Measurements from ENCODE around the gene HEPH.
"Not testable (repeated sequence)": the region's sequence is repeated elsewhere in the genome, so short reads cannot be mapped to it uniquely, and the experiment has no call there.

HEPH gene

DNA sequence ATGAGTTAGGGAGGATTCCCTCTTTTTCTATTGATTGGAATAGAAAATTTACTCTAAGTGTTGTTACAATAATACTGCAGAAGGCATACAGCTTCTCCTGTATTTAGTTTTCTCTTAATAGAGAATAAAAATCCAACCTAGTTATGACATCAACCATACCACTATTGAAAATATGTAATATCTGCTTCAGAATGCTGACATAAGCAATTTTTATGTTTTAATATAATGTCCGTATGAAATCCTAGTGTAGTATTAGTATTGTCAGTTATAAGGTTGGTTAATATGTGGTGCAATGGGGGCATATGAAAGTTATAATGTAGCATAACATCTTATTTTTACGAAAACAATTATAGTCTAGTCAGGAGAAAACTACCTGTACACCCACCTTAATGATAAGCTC is 68.2 kb downstream of the HEPH start:
- no peak for DNase-seq (ENCODE audit: low spot score)

DNA sequence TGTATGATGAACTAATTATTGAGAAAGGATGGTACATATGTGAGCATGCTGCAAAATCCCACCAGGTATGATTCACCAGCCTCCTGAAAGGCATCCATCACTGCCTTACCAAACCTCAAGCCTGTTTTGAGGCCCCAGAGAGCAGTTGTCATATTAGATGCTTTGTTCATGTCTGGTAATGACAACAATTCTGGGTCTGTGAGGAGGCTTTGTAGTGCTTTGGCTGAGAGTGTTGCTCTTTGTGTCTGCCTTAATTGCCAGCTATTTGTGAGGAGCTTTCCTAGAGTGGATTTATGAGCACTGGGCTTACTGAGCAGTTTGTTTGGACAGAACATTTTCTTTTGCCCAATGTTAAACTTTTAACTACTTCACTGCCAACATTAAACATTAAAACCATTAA is 69.2 kb downstream of the HEPH start:
- DNase-seq (ENCODE audit: low spot score) = no peak

DNA sequence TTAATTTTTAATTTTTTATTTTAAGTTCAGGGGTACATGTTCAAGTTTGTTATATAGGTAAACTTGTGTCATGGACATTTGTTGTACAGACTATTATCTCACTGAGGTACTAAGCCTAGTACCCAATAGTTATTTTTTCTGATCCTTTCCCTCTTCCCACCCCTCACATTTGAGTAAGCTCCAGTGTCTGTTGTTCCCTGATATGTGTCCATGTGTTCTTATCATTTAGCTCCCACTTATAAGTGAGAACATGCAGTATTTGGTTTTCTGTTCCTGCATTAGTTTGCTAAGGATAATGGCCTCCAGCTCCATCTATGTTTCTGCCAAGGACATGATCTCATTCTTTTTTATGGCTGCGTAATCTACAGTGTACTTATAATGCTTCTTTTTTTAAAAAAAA is 69.9 kb downstream of the HEPH start:
- not testable (repeated sequence) for DNase-seq (ENCODE audit: low spot score)

DNA sequence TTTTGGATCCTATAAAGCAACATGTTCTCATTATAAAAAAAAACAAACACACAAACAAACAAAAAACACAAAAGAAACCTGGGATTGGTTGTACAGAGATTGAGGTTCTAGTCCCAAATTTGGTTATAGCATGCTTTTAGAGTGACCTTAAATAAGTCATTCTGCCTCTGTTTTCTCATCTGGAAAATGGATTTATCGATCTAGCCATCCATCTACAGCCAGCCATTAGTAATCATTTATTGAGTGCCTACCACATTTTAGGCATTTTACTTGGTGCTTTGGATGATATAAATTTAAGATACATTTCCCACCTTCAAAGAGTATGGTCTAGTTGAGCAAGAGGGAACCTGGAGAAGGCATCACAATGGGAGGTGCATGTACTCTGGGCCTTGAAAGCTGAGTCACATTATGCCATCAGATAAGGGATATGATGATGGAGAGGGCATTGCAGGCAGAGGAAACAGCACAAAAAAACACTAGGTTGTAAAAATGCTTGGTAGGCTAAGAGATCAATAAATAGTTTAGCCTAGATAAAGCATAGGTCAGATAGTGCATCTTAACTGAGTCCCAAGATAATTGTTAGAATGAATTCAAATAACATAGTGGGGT is 91.4 kb downstream of the HEPH start:
- no peak for DNase-seq (ENCODE audit: low spot score)

DNA sequence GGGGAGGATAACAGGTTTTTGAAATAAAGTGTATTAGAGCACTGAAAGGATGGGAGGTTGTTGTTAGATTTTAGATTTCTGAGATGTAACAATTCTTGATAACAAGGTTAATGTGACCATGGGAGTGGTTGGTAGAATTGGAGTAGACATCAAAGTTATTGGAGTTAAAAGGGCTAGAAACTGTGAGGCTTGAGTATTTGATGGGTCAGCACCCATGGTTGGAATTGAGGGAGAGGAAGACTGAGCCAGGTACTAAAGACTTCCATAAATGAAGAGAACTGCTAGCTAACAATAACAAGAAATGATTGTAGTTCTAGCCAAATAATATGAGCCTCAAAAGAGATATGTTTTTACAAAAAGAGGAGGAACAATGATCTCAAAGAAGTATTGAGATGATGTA is 98.8 kb downstream of the HEPH start:
- no peak for DNase-seq (ENCODE audit: low spot score)
